HG03159 (cell line): ENCODE measurements around the gene OR5H14.
A peak's percentile ranks its signal among the peaks of the same experiment; 100 is the strongest.
"Not testable (repeated sequence)": the region's sequence is repeated elsewhere in the genome, so short reads cannot be mapped to it uniquely, and the experiment has no call there.

Source experiments
- ATAC-seq: cut with Tn5 transposase; IDR thresholded peaks from one replicate; pipeline ENCODE4 v1.9.1; 2021; ENCODE audit warnings: mild to moderate bottlenecking, moderate library complexity; ENCODE audit not compliant: unreplicated experiment

Gene OR5H14

GRCh38 chr3:98147179-98147578, at the start of gene OR5H14:
OR5H14 (plus strand) TSS chr3:98147479; CDS start chr3:98149386, 1,907 bp downstream.
- ATAC-seq = no peak

- ATAC-seq = no peak
Observed at GRCh38 chr3:98099848-98100247, 47.4 kb upstream of the OR5H14 start.

- no peak for ATAC-seq
Observed at GRCh38 chr3:98108162-98108561, 39.1 kb upstream of the OR5H14 start.

- no peak for ATAC-seq
Observed at GRCh38 chr3:98109807-98110549, 37.3 kb upstream of the OR5H14 start.

GRCh38 chr3:98110550-98110908, 36.8 kb upstream of the OR5H14 start:
- no peak for ATAC-seq

- no peak for ATAC-seq
Observed at GRCh38 chr3:98114264-98114663, 33.0 kb upstream of the OR5H14 start.

GRCh38 chr3:98115717-98116116, 31.6 kb upstream of the OR5H14 start:
- ATAC-seq = no peak

- no peak for ATAC-seq
Observed at GRCh38 chr3:98130421-98130820, 16.9 kb upstream of the OR5H14 start, which contains the start of gene OR5H1. OR5H1 (plus strand) TSS chr3:98130721; CDS start chr3:98132698, 1,977 bp downstream.

GRCh38 chr3:98136631-98137030, 10.6 kb upstream of the OR5H14 start:
- no peak for ATAC-seq

GRCh38 chr3:98137826-98138557, 9.3 kb upstream of the OR5H14 start:
- not testable (repeated sequence) for ATAC-seq

- no peak for ATAC-seq
Observed at GRCh38 chr3:98140531-98140930, 6.7 kb upstream of the OR5H14 start.

GRCh38 chr3:98148751-98149150, 1.5 kb downstream of the OR5H14 start:
- no peak for ATAC-seq

GRCh38 chr3:98149456-98149855, 2.2 kb downstream of the OR5H14 start:
- not testable (repeated sequence) for ATAC-seq

GRCh38 chr3:98151241-98151640, 4.0 kb downstream of the OR5H14 start:
- ATAC-seq = no peak

- no peak for ATAC-seq
Observed at GRCh38 chr3:98166396-98166795, 19.1 kb downstream of the OR5H14 start, which contains the start of gene OR5H15. OR5H15 (plus strand) TSS chr3:98166696; CDS start chr3:98168700, 2,004 bp downstream.

GRCh38 chr3:98171071-98171470, 23.8 kb downstream of the OR5H14 start:
- ATAC-seq = no peak

- ATAC-seq = no peak
Observed at GRCh38 chr3:98172621-98173020, 25.3 kb downstream of the OR5H14 start.

- peak; percentile 49 for ATAC-seq
Observed at GRCh38 chr3:98180319-98180890, 33.1 kb downstream of the OR5H14 start.

GRCh38 chr3:98182196-98182595, 34.9 kb downstream of the OR5H14 start:
- ATAC-seq = no peak

GRCh38 chr3:98185180-98185579, 37.9 kb downstream of the OR5H14 start:
- no peak for ATAC-seq

GRCh38 chr3:98188545-98188944, 41.3 kb downstream of the OR5H14 start:
- ATAC-seq = peak; percentile 100

GRCh38 chr3:98190911-98191310, 43.6 kb downstream of the OR5H14 start:
- not testable (repeated sequence) for ATAC-seq
